ENCODE measurements around the gene EME1. TPM values are rescaled to one million over a fixed set of nuclear protein-coding genes. Genes with fewer than 3 reads are reported as not detected.

EME1 gene
- total and polyA plus RNA-seq, 2 of the 8 experiments (the other 6 are each of a cell fraction or from before 2014, with no cell fraction given), result 13.9 to 16.3 TPM

DNA sequence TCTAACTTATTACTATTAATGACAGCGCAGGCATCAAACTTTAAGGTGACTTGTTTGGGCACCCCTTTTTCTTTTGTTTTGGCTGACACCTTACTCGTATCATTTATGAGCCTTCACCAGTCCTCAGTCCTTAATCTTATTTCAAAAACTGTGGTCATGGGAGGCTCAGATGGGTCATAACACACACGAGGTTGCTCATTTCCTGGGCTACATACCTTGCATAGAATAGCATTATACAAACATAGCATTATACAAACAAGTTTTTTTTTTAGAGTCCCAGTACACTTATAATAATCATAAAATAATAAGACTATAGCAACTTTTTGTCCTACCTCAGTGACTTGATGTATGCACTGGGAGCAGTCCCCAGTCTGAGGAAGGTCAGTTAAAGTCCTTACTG is 41.8 kb downstream of the EME1 start (continued):
- TF ChIP-seq RXRA (IDR thresholded peaks at IDR 0.05; ENCODE audit: insufficient read depth, low read depth, low read length), result no peak
- no peak for TF ChIP-seq KDM5A (IDR thresholded peaks at IDR 0.05; ENCODE audit: low read length)
- TF ChIP-seq POLR2A (IDR thresholded peaks at IDR 0.05; ENCODE audit: control extremely low read depth in 1 of 2, low read depth in 2 of 2, low read length in 2 of 2), result no peak
- TF ChIP-seq EGR1 (IDR thresholded peaks at IDR 0.05; ENCODE audit: borderline replicate concordance, low read depth, low read length), result no peak
- TF ChIP-seq BCL11A (IDR thresholded peaks at IDR 0.05; ENCODE audit: low read depth in 2 of 2, low read length in 2 of 2), result no peak
- TF ChIP-seq, protein P1, sequence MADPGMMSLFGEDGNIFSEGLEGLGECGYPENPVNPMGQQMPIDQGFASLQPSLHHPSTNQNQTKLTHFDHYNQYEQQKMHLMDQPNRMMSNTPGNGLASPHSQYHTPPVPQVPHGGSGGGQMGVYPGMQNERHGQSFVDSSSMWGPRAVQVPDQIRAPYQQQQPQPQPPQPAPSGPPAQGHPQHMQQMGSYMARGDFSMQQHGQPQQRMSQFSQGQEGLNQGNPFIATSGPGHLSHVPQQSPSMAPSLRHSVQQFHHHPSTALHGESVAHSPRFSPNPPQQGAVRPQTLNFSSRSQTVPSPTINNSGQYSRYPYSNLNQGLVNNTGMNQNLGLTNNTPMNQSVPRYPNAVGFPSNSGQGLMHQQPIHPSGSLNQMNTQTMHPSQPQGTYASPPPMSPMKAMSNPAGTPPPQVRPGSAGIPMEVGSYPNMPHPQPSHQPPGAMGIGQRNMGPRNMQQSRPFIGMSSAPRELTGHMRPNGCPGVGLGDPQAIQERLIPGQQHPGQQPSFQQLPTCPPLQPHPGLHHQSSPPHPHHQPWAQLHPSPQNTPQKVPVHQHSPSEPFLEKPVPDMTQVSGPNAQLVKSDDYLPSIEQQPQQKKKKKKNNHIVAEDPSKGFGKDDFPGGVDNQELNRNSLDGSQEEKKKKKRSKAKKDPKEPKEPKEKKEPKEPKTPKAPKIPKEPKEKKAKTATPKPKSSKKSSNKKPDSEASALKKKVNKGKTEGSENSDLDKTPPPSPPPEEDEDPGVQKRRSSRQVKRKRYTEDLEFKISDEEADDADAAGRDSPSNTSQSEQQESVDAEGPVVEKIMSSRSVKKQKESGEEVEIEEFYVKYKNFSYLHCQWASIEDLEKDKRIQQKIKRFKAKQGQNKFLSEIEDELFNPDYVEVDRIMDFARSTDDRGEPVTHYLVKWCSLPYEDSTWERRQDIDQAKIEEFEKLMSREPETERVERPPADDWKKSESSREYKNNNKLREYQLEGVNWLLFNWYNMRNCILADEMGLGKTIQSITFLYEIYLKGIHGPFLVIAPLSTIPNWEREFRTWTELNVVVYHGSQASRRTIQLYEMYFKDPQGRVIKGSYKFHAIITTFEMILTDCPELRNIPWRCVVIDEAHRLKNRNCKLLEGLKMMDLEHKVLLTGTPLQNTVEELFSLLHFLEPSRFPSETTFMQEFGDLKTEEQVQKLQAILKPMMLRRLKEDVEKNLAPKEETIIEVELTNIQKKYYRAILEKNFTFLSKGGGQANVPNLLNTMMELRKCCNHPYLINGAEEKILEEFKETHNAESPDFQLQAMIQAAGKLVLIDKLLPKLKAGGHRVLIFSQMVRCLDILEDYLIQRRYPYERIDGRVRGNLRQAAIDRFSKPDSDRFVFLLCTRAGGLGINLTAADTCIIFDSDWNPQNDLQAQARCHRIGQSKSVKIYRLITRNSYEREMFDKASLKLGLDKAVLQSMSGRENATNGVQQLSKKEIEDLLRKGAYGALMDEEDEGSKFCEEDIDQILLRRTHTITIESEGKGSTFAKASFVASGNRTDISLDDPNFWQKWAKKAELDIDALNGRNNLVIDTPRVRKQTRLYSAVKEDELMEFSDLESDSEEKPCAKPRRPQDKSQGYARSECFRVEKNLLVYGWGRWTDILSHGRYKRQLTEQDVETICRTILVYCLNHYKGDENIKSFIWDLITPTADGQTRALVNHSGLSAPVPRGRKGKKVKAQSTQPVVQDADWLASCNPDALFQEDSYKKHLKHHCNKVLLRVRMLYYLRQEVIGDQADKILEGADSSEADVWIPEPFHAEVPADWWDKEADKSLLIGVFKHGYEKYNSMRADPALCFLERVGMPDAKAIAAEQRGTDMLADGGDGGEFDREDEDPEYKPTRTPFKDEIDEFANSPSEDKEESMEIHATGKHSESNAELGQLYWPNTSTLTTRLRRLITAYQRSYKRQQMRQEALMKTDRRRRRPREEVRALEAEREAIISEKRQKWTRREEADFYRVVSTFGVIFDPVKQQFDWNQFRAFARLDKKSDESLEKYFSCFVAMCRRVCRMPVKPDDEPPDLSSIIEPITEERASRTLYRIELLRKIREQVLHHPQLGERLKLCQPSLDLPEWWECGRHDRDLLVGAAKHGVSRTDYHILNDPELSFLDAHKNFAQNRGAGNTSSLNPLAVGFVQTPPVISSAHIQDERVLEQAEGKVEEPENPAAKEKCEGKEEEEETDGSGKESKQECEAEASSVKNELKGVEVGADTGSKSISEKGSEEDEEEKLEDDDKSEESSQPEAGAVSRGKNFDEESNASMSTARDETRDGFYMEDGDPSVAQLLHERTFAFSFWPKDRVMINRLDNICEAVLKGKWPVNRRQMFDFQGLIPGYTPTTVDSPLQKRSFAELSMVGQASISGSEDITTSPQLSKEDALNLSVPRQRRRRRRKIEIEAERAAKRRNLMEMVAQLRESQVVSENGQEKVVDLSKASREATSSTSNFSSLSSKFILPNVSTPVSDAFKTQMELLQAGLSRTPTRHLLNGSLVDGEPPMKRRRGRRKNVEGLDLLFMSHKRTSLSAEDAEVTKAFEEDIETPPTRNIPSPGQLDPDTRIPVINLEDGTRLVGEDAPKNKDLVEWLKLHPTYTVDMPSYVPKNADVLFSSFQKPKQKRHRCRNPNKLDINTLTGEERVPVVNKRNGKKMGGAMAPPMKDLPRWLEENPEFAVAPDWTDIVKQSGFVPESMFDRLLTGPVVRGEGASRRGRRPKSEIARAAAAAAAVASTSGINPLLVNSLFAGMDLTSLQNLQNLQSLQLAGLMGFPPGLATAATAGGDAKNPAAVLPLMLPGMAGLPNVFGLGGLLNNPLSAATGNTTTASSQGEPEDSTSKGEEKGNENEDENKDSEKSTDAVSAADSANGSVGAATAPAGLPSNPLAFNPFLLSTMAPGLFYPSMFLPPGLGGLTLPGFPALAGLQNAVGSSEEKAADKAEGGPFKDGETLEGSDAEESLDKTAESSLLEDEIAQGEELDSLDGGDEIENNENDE (IDR thresholded peaks at IDR 0.05; ENCODE audit: insufficient replicate concordance, low read length), result no peak
- no peak for TF ChIP-seq TCF12 (IDR thresholded peaks at IDR 0.05; ENCODE audit: low read depth, low read length)

Data from H1 (cell line).